ENCODE measurements around the gene RPP25L.

Gene RPP25L

GRCh38 chr9:34588671-34589635 lies 22.9 kb downstream of the RPP25L start:
- Histone ChIP-seq H3K4me1 (ENCODE audit: control insufficient read depth, insufficient read depth, low read length) (peaks cover 34% of the 10 kb centered on the region), H3K9me3 (ENCODE audit: control insufficient read depth, insufficient read depth, low read length) (no peaks in the 10 kb centered on the region), H3K9ac (ENCODE audit: low read depth, low read length) (no peak overlapping the region), H3K4me3 (ENCODE audit: low read depth, low read length) (peak overlapping the region; percentile 61), H3K36me3 (ENCODE audit: control insufficient read depth, insufficient read depth, low read length) (no peaks in the 10 kb centered on the region), H3K27me3 (ENCODE audit: control insufficient read depth, insufficient read depth, low read length) (peaks cover 90% of the 10 kb centered on the region)

GRCh38 chr9:34587271-34587670 lies 24.6 kb downstream of the RPP25L start:
- peaks cover 90% of the 10 kb centered on the region for H3K27me3 ChIP-seq (ENCODE audit: control insufficient read depth, insufficient read depth, low read length)
- H3K4me3 ChIP-seq (ENCODE audit: low read depth, low read length): no peak overlapping the region
- H3K4me1 ChIP-seq (ENCODE audit: control insufficient read depth, insufficient read depth, low read length): peaks cover 28% of the 10 kb centered on the region
- H3K9ac ChIP-seq (ENCODE audit: low read depth, low read length): no peak overlapping the region
- no peaks in the 10 kb centered on the region for H3K9me3 ChIP-seq (ENCODE audit: control insufficient read depth, insufficient read depth, low read length)
- no peaks in the 10 kb centered on the region for H3K36me3 ChIP-seq (ENCODE audit: control insufficient read depth, insufficient read depth, low read length)

- Histone ChIP-seq H3K4me3 (ENCODE audit: low read depth, low read length) (peak overlapping the region; percentile 35), H3K4me1 (ENCODE audit: control insufficient read depth, insufficient read depth, low read length) (peaks cover 27% of the 10 kb centered on the region), H3K9me3 (ENCODE audit: control insufficient read depth, insufficient read depth, low read length) (no peaks in the 10 kb centered on the region), H3K27me3 (ENCODE audit: control insufficient read depth, insufficient read depth, low read length) (peaks cover 90% of the 10 kb centered on the region), H3K9ac (ENCODE audit: low read depth, low read length) (no peak overlapping the region), H3K36me3 (ENCODE audit: control insufficient read depth, insufficient read depth, low read length) (no peaks in the 10 kb centered on the region)
Observed at GRCh38 chr9:34585946-34586669, 25.8 kb downstream of the RPP25L start.

- H3K4me1 ChIP-seq (ENCODE audit: control insufficient read depth, insufficient read depth, low read length): peaks cover 28% of the 10 kb centered on the region
- H3K27me3 ChIP-seq (ENCODE audit: control insufficient read depth, insufficient read depth, low read length): peaks cover 91% of the 10 kb centered on the region
- peak overlapping the region; percentile 22 for H3K4me3 ChIP-seq (ENCODE audit: low read depth, low read length)
- no peaks in the 10 kb centered on the region for H3K9me3 ChIP-seq (ENCODE audit: control insufficient read depth, insufficient read depth, low read length)
- H3K36me3 ChIP-seq (ENCODE audit: control insufficient read depth, insufficient read depth, low read length): no peaks in the 10 kb centered on the region
- no peak overlapping the region for H3K9ac ChIP-seq (ENCODE audit: low read depth, low read length)
Observed at GRCh38 chr9:34584970-34585369, 26.9 kb downstream of the RPP25L start.

- H3K27me3 ChIP-seq (ENCODE audit: control insufficient read depth, insufficient read depth, low read length): peaks cover 95% of the 10 kb centered on the region
- peaks cover 36% of the 10 kb centered on the region for H3K4me1 ChIP-seq (ENCODE audit: control insufficient read depth, insufficient read depth, low read length)
- no peak overlapping the region for H3K4me3 ChIP-seq (ENCODE audit: low read depth, low read length)
- no peaks in the 10 kb centered on the region for H3K9me3 ChIP-seq (ENCODE audit: control insufficient read depth, insufficient read depth, low read length)
- no peak overlapping the region for H3K9ac ChIP-seq (ENCODE audit: low read depth, low read length)
- H3K36me3 ChIP-seq (ENCODE audit: control insufficient read depth, insufficient read depth, low read length): no peaks in the 10 kb centered on the region
Observed at GRCh38 chr9:34582787-34583186, 29.1 kb downstream of the RPP25L start.

GRCh38 chr9:34581318-34581717 lies 30.6 kb downstream of the RPP25L start:
- Histone ChIP-seq H3K36me3 (ENCODE audit: control insufficient read depth, insufficient read depth, low read length) (no peaks in the 10 kb centered on the region), H3K9me3 (ENCODE audit: control insufficient read depth, insufficient read depth, low read length) (no peaks in the 10 kb centered on the region), H3K4me3 (ENCODE audit: low read depth, low read length) (no peak overlapping the region), H3K4me1 (ENCODE audit: control insufficient read depth, insufficient read depth, low read length) (peaks cover 41% of the 10 kb centered on the region), H3K9ac (ENCODE audit: low read depth, low read length) (no peak overlapping the region), H3K27me3 (ENCODE audit: control insufficient read depth, insufficient read depth, low read length) (peaks cover 92% of the 10 kb centered on the region)

GRCh38 chr9:34580358-34580757 lies 31.5 kb downstream of the RPP25L start:
- peaks cover 89% of the 10 kb centered on the region for H3K27me3 ChIP-seq (ENCODE audit: control insufficient read depth, insufficient read depth, low read length)

GRCh38 chr9:34579808-34580163 lies 32.1 kb downstream of the RPP25L start:
- peak overlapping the region; percentile 23 for H3K4me3 ChIP-seq (ENCODE audit: low read depth, low read length)
- H3K27me3 ChIP-seq (ENCODE audit: control insufficient read depth, insufficient read depth, low read length): peaks cover 89% of the 10 kb centered on the region
- H3K9ac ChIP-seq (ENCODE audit: low read depth, low read length): no peak overlapping the region
- no peaks in the 10 kb centered on the region for H3K9me3 ChIP-seq (ENCODE audit: control insufficient read depth, insufficient read depth, low read length)
- peaks cover 27% of the 10 kb centered on the region for H3K4me1 ChIP-seq (ENCODE audit: control insufficient read depth, insufficient read depth, low read length)
- no peaks in the 10 kb centered on the region for H3K36me3 ChIP-seq (ENCODE audit: control insufficient read depth, insufficient read depth, low read length)

More at GRCh38 chr9:34580358-34580757, 31.5 kb downstream of the RPP25L start:
- peaks cover 32% of the 10 kb centered on the region for H3K4me1 ChIP-seq (ENCODE audit: control insufficient read depth, insufficient read depth, low read length)
- no peak overlapping the region for H3K4me3 ChIP-seq (ENCODE audit: low read depth, low read length)
- no peaks in the 10 kb centered on the region for H3K9me3 ChIP-seq (ENCODE audit: control insufficient read depth, insufficient read depth, low read length)
- H3K9ac ChIP-seq (ENCODE audit: low read depth, low read length): no peak overlapping the region
- H3K36me3 ChIP-seq (ENCODE audit: control insufficient read depth, insufficient read depth, low read length): no peaks in the 10 kb centered on the region

- Histone ChIP-seq H3K27me3 (ENCODE audit: control insufficient read depth, insufficient read depth, low read length) (peaks cover 84% of the 10 kb centered on the region), H3K4me1 (ENCODE audit: control insufficient read depth, insufficient read depth, low read length) (peaks cover 26% of the 10 kb centered on the region), H3K9me3 (ENCODE audit: control insufficient read depth, insufficient read depth, low read length) (no peaks in the 10 kb centered on the region), H3K4me3 (ENCODE audit: low read depth, low read length) (peak overlapping the region; percentile 68), H3K9ac (ENCODE audit: low read depth, low read length) (no peak overlapping the region), H3K36me3 (ENCODE audit: control insufficient read depth, insufficient read depth, low read length) (no peaks in the 10 kb centered on the region)
Observed at GRCh38 chr9:34579104-34579807, 32.6 kb downstream of the RPP25L start.

- Histone ChIP-seq H3K9me3 (ENCODE audit: control insufficient read depth, insufficient read depth, low read length) (no peaks in the 10 kb centered on the region), H3K4me1 (ENCODE audit: control insufficient read depth, insufficient read depth, low read length) (peaks cover 29% of the 10 kb centered on the region), H3K27me3 (ENCODE audit: control insufficient read depth, insufficient read depth, low read length) (peaks cover 76% of the 10 kb centered on the region), H3K36me3 (ENCODE audit: control insufficient read depth, insufficient read depth, low read length) (no peaks in the 10 kb centered on the region), H3K9ac (ENCODE audit: low read depth, low read length) (no peak overlapping the region), H3K4me3 (ENCODE audit: low read depth, low read length) (peak overlapping the region; percentile 68)
Observed at GRCh38 chr9:34578241-34579103, 33.4 kb downstream of the RPP25L start.

Measured in iPS-15b (cell line).